22Rv1 (cell line): ENCODE measurements around the gene CADM4.

Source experiments
- ZFX ChIP-seq: fragments of 450-650 bp; IDR thresholded peaks from 2 replicates; pipeline ENCODE4 v1.6.1; 2017; ENCODE audit warnings: antibody characterized with exemption, borderline replicate concordance
- TF ChIP-seq, protein P1 (sequence below): fragments of 450-650 bp; IDR thresholded peaks from 2 replicates; pipeline ENCODE4 v1.5.1; 2017; ENCODE audit warnings: mild to moderate bottlenecking

DNA sequence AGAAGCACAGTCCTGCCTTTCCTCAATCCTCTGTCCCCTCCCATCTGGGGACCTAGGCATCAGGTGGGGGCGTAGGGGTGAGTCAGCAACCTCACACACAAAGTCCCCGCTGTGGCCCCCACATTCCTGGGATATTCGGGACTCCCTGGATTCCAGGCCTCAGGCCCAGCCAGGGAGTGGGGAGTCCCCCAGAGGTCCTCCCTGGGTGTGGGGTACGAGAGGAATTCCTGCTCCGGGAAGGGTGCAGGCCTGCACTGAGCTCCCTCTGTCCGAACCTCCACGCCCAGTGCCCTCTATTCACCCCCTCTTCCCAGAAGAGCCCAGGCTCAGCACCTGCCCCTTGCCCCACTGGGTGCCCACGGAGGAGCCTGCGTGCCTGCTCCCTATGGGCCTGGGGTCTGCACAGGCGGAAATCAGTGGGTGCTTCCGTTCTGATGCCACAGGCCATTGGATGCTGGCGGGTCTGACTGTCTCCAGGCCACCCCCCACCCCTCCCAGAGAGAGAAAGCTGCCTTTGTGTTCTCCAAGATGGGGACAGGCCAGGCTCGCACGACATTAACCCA lies 3.4 kb downstream of the CADM4 start:
- TF ChIP-seq, protein P1, sequence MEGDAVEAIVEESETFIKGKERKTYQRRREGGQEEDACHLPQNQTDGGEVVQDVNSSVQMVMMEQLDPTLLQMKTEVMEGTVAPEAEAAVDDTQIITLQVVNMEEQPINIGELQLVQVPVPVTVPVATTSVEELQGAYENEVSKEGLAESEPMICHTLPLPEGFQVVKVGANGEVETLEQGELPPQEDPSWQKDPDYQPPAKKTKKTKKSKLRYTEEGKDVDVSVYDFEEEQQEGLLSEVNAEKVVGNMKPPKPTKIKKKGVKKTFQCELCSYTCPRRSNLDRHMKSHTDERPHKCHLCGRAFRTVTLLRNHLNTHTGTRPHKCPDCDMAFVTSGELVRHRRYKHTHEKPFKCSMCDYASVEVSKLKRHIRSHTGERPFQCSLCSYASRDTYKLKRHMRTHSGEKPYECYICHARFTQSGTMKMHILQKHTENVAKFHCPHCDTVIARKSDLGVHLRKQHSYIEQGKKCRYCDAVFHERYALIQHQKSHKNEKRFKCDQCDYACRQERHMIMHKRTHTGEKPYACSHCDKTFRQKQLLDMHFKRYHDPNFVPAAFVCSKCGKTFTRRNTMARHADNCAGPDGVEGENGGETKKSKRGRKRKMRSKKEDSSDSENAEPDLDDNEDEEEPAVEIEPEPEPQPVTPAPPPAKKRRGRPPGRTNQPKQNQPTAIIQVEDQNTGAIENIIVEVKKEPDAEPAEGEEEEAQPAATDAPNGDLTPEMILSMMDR = no peak
- no peak for TF ChIP-seq ZFX
